ENCODE results near the gene PRIM1.

Gene PRIM1

DNA sequence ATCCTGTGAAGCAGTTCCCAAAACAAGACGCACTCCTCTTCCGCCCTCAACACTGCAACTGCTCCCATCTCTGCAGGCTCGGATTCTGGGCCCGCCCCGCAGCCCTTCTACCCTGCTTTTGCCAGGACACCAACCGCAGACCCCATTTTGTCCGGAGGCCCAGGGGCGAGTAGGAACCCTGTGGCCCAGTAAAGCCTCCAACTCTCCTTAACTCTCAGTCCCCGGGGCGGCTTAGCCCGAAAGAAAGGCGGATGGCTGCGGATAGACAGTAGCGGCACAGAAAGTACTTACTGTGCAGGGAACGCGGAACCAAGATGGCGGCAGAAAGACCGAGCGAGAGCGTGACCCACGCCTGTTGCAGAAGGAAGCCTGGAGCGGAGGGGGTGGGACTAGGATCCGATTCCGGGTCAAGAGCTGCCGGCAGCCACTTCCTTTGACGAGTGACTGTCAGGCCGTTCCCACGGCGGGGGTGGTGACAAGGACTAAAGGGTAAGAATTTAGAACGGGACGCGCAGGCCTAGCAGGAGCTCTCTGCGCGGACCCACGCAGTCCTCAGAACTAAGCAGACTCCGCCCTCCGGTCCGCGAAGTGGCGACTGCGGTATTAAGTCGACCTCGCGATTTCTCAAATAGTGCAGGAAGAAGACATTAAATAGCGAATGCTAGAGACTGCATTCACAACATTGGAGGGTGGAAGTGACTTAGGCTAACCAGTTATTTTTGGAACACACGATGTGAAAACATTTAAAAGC is 27.0 kb downstream of the PRIM1 start, which contains the start of gene NACA (continued):
- TF ChIP-seq, protein P1, sequence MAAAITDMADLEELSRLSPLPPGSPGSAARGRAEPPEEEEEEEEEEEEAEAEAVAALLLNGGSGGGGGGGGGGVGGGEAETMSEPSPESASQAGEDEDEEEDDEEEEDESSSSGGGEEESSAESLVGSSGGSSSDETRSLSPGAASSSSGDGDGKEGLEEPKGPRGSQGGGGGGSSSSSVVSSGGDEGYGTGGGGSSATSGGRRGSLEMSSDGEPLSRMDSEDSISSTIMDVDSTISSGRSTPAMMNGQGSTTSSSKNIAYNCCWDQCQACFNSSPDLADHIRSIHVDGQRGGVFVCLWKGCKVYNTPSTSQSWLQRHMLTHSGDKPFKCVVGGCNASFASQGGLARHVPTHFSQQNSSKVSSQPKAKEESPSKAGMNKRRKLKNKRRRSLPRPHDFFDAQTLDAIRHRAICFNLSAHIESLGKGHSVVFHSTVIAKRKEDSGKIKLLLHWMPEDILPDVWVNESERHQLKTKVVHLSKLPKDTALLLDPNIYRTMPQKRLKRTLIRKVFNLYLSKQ (tag by site-specific recombination; IDR thresholded peaks at IDR 0.05; ENCODE audit: borderline replicate concordance), result no peak
- TF ChIP-seq SP7 (tag by site-specific recombination; IDR thresholded peaks at IDR 0.05) (peak; percentile 86), ZFP41 (tag by site-specific recombination; IDR thresholded peaks at IDR 0.05; ENCODE audit: borderline replicate concordance) (no peak), ZNF239 (tag by site-specific recombination; IDR thresholded peaks at IDR 0.05) (no peak), ZNF623 (tag by site-specific recombination; IDR thresholded peaks at IDR 0.05) (peak; percentile 40), ZNF174 (tag by site-specific recombination; IDR thresholded peaks at IDR 0.05) (no peak), ZNF521 (tag by site-specific recombination; IDR thresholded peaks at IDR 0.05) (no peak), ZNF140 (tag by site-specific recombination; IDR thresholded peaks at IDR 0.05) (no peak), ZIC2 (tag by site-specific recombination; IDR thresholded peaks at IDR 0.05) (peak; percentile 37; the same call in 1 of the 2 replicates), ZEB2 (tag by site-specific recombination; IDR thresholded peaks at IDR 0.05) (peak; percentile 82), YY2 (tag by site-specific recombination; IDR thresholded peaks at IDR 0.05) (peak; percentile 96), SETDB1 (IDR thresholded peaks at IDR 0.05; ENCODE audit: insufficient read length, low read length) (no peak), ZNF214 (tag by site-specific recombination; IDR thresholded peaks at IDR 0.05; ENCODE audit: borderline replicate concordance) (no peak), ZNF175 (tag by site-specific recombination; IDR thresholded peaks at IDR 0.05) (no peak), ZNF600 (tag by site-specific recombination; IDR thresholded peaks at IDR 0.05) (peak; percentile 61; the same call in 1 of the 2 replicates), ZNF830 (tag by site-specific recombination; IDR thresholded peaks at IDR 0.05; ENCODE audit: low read depth) (no peak), ZNF169 (tag by site-specific recombination; IDR thresholded peaks at IDR 0.05) (no peak), ZNF335 (tag by site-specific recombination; conservative IDR thresholded peaks at IDR 0.05) (peak; percentile 83), ZNF837 (tag by site-specific recombination; IDR thresholded peaks at IDR 0.05) (no peak), IKZF3 (tag by site-specific recombination; IDR thresholded peaks at IDR 0.05) (0 out of 2 replicates have a peak, but pooled peaks have one; percentile 44), ZNF426 (tag by site-specific recombination; IDR thresholded peaks at IDR 0.05) (no peak), ZNF112 (tag by site-specific recombination; IDR thresholded peaks at IDR 0.05) (no peak), ZNF350 (tag by site-specific recombination; IDR thresholded peaks at IDR 0.05) (no peak), ZNF776 (tag by site-specific recombination; IDR thresholded peaks at IDR 0.05; ENCODE audit: borderline replicate concordance) (no peak), SCRT2 (tag by site-specific recombination; IDR thresholded peaks at IDR 0.05) (peak; percentile 100), WT1 (tag by site-specific recombination; IDR thresholded peaks at IDR 0.05) (peak; percentile 64)
- TF ChIP-seq, protein P2, sequence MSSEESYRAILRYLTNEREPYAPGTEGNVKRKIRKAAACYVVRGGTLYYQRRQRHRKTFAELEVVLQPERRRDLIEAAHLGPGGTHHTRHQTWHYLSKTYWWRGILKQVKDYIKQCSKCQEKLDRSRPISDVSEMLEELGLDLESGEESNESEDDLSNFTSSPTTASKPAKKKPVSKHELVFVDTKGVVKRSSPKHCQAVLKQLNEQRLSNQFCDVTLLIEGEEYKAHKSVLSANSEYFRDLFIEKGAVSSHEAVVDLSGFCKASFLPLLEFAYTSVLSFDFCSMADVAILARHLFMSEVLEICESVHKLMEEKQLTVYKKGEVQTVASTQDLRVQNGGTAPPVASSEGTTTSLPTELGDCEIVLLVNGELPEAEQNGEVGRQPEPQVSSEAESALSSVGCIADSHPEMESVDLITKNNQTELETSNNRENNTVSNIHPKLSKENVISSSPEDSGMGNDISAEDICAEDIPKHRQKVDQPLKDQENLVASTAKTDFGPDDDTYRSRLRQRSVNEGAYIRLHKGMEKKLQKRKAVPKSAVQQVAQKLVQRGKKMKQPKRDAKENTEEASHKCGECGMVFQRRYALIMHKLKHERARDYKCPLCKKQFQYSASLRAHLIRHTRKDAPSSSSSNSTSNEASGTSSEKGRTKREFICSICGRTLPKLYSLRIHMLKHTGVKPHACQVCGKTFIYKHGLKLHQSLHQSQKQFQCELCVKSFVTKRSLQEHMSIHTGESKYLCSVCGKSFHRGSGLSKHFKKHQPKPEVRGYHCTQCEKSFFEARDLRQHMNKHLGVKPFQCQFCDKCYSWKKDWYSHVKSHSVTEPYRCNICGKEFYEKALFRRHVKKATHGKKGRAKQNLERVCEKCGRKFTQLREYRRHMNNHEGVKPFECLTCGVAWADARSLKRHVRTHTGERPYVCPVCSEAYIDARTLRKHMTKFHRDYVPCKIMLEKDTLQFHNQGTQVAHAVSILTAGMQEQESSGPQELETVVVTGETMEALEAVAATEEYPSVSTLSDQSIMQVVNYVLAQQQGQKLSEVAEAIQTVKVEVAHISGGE (tag by site-specific recombination; conservative IDR thresholded peaks at IDR 0.05; ENCODE audit: low read depth), result peak; percentile 92
- TF ChIP-seq, protein P3, sequence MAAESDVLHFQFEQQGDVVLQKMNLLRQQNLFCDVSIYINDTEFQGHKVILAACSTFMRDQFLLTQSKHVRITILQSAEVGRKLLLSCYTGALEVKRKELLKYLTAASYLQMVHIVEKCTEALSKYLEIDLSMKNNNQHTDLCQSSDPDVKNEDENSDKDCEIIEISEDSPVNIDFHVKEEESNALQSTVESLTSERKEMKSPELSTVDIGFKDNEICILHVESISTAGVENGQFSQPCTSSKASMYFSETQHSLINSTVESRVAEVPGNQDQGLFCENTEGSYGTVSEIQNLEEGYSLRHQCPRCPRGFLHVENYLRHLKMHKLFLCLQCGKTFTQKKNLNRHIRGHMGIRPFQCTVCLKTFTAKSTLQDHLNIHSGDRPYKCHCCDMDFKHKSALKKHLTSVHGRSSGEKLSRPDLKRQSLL (tag by site-specific recombination; IDR thresholded peaks at IDR 0.05), result peak; percentile 43; the same call in 1 of the 2 replicates
- TF ChIP-seq, protein P4, sequence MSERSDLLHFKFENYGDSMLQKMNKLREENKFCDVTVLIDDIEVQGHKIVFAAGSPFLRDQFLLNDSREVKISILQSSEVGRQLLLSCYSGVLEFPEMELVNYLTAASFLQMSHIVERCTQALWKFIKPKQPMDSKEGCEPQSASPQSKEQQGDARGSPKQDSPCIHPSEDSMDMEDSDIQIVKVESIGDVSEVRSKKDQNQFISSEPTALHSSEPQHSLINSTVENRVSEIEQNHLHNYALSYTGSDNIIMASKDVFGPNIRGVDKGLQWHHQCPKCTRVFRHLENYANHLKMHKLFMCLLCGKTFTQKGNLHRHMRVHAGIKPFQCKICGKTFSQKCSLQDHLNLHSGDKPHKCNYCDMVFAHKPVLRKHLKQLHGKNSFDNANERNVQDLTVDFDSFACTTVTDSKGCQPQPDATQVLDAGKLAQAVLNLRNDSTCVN (tag by site-specific recombination; optimal IDR thresholded peaks at IDR 0.05), result peak; percentile 84
- TF ChIP-seq, protein P5, sequence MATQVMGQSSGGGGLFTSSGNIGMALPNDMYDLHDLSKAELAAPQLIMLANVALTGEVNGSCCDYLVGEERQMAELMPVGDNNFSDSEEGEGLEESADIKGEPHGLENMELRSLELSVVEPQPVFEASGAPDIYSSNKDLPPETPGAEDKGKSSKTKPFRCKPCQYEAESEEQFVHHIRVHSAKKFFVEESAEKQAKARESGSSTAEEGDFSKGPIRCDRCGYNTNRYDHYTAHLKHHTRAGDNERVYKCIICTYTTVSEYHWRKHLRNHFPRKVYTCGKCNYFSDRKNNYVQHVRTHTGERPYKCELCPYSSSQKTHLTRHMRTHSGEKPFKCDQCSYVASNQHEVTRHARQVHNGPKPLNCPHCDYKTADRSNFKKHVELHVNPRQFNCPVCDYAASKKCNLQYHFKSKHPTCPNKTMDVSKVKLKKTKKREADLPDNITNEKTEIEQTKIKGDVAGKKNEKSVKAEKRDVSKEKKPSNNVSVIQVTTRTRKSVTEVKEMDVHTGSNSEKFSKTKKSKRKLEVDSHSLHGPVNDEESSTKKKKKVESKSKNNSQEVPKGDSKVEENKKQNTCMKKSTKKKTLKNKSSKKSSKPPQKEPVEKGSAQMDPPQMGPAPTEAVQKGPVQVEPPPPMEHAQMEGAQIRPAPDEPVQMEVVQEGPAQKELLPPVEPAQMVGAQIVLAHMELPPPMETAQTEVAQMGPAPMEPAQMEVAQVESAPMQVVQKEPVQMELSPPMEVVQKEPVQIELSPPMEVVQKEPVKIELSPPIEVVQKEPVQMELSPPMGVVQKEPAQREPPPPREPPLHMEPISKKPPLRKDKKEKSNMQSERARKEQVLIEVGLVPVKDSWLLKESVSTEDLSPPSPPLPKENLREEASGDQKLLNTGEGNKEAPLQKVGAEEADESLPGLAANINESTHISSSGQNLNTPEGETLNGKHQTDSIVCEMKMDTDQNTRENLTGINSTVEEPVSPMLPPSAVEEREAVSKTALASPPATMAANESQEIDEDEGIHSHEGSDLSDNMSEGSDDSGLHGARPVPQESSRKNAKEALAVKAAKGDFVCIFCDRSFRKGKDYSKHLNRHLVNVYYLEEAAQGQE (tag by site-specific recombination; IDR thresholded peaks at IDR 0.05), result peak; percentile 46; the same call in 1 of the 2 replicates
